GM21576 (cell line): Measurements from ENCODE around the gene PIK3R3.
"Not testable (repeated sequence)": the region's sequence is repeated elsewhere in the genome, so short reads cannot be mapped to it uniquely, and the experiment has no call there.

Experiments
- ATAC-seq: cut with Tn5 transposase; IDR thresholded peaks from one replicate; pipeline ENCODE4 v1.9.1; 2021; ENCODE audit warnings: mild to moderate bottlenecking, moderate library complexity; ENCODE audit not compliant: unreplicated experiment

Gene PIK3R3

DNA sequence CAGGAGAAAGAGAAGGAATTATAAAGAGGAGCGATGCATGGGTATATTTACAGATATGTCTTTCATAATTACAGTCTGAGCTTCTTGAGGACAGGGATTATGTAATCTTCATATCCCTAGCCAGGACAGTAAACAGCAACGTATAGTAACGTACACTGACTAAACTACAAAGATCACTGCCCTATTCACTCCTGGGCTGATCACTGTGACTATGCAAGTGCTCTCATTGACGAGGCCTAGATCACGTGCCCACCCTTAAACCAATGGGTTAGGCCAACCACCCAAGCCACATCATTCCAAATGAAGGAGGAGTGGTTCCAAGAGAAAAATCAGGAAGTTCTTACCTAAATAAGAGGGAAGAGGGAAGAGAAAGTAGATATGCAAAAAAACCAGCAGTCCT, 18.5 kb downstream of the PIK3R3 start:
- no peak for ATAC-seq

DNA sequence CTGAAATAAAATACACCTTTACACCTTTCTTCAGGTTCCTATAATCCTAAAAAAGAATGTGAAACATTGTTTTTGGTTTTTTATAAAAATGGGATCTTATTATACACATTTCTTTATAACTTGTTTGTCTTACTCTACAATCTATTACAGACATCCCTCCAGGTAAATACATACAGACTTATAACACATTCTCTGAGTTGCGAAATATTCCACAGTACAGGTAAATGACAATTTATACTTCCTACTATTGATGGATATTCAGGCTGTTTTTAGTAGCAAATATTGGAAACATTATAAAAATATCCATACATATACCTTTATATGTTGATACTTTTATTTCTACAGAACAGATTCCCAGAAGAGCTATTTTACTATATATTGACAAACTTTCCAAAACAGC, 20.3 kb downstream of the PIK3R3 start:
- no peak for ATAC-seq

DNA sequence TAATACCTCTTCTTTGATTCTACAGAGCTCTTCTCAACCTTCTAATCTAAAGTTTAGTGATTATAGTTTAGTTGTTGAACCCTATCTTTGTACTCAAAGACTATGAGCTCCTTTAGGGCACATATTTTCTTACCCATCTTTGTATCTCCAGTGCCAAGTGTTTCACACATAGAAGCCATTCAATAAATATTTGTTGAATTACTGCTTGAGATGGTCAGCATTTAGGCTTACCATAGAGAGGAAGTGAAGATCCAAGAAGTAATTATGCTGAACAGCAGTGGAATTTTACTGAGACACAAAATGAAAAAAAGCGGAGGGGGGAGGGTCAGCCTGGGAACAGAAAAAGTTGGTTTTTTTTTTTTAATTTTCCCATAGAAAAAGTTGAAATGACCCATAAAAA, 21.9 kb downstream of the PIK3R3 start:
- no peak for ATAC-seq

DNA sequence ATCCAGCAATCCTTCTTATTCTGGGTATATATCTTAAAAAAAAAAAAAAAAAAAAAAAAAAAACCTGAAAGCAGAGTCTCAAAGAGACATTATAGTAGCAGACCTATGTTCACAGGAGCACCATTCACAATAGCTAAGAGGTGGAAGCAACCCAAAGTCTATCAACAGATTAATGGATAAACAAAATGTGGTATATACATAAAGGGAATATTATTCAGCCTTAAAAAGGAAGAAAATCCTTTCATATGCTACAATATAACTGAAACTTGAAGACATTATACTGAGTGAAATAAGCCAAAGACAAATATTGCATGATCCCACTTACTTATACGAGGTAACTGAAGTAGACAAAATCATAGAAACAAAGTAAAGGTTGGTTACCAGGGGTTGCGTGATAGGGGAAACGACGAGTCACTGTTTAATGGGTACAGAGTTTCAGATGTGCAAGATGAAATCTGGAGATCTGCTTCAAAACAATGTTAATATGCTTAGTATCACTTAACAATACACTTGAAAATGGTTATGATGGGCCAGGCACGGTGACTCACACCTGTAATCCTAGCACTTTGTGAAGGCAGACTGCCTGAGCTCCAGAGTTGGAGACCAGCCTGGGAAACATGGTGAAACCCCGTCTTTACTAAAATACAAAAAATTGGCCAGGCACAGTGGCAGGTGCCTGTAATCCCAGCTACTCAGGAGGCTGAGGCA, 29.5 kb downstream of the PIK3R3 start:
- ATAC-seq = no peak

DNA sequence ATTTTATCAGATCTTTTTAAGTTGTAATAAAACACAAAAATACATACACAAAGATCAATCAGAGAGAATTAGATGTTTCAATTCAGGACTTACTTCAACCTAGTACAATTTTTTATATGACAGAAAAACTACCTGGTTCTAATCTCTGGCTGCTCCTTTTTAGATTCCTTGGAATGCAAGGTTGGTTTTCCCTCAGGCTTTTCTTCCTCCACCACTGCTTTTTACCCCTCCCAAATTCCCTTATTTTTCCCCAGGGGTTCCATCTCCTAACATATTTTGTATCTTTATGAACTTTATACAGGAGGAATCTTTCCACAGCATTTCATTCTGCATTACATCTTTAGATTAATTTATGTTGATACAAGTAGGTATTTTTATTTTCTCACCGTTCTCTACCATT, 33.2 kb downstream of the PIK3R3 start:
- no peak for ATAC-seq

DNA sequence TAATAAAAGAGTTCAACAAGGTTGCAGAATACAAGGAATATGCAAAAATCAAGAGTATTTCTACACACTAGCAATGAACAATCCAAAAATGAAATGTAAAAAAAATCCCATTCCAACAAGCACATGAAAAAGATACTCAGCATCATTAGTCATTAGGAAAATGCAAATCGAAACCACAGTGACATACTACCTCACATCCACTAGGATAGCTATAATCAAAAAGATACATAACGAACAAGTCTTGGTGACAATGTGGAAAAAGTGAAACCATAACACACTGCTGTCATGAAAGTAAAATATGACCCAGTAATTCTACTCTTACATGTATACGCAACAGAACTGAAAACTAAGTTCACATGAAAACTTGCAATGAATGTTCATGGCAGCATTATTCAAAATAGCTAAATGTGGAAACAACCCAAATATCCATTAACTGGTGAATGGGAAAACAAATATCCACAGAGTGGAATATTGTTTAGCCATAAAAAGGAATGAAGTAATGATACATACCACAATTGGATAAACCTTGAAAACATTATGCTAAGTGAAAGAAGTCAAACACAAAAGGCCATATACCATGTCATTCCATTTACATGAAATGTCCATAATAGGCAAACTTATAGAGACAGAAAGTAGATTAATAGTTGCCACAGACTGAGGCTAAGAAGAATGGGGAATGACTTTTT, 34.3 kb downstream of the PIK3R3 start:
- no peak for ATAC-seq

DNA sequence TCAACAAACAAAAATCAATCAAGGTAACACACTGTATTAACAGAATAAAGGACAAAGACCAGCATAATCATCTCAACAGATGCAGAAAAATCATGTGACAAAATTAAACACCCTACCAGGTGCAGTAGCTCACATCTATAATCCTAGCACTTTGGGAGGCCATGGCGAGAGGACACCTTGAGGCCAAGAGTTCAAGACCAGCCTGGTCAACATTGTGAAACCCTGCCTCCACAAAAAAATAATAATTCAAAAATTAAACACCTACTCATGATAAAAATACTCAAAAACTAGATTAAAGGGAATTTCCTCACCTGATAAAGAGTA, 35.3 kb downstream of the PIK3R3 start:
- ATAC-seq = no peak

DNA sequence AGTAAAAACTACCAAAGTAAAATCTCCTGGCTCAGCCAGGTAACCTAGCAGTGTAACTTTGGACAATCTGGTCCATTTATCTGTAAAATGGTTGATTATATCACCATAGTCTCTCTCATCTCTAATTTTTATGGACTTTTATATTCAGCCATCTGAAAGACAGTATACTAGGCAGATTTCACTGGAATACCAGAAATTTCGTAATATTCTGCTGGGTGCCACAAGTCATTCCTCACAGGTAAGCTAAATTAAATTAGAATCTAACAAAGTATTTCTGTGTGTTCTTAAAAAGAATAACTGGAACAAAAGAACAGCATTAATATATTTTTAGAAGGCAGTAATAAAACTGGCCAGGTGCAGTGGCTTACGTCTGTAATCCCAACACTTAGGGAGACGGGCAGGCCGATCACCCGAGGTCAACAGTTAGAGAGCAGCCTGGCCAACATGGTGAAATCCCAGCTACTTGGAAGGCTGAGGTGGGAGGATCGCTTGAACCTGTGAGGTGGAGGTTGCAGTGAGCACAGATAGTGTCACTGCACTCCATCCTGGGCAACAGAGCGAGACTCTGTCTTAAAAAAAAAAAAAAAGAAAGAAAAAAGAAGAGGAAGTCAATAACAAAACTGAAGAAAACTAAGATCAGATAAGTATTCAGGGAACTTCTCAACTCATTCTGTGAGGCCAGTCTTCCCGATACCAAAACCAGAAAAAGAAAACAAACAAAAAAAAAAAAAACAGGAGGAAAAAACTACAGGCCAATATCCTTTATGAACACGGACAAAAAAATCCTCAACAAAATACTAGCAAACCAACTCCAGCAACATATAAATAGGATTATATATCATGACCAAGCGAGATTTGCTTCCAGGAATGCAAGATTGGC, 35.9 kb downstream of the PIK3R3 start:
- ATAC-seq = no peak

DNA sequence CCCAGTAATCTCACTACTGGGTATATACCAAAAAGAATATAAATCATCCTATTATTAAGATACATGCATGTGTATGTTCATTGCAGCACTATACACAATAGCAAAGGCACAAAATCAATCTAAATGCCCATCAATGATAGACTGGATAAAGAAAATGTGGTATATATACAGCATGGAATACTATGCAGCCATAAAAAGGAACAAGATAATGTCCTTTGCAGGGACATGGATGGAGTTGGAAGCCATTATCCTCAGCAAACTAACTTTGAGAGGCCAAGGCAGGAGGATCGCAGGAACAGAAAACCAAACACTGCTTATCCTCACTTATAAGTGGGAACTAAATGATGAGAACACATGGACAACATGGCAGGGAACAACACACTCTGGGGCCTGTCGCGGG, 37.3 kb downstream of the PIK3R3 start:
- not testable (repeated sequence) for ATAC-seq

DNA sequence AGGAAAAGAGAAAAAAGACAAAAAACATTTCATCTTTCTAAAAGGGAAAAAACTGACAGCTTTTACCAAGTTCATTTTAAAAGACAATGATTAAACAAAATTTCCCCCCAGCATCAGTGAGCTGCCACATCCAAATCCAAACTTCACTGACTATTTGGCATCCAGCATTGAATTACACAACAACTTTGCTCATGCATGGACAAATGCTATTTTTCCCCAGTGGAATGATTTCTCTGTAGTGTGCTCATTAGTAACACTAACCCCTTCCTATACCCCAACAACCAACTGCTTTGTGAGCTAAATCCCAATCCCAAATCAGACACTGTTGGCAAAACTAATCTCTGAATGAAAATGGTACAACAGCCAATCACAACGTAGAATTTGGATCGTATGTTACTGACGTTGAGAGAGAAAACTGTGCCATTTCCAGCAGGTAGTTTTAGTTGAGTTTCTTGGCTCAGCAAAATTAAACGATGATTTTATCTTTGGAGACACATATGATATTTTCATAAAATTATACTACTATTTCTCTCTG, 37.9 kb downstream of the PIK3R3 start:
- no peak for ATAC-seq

DNA sequence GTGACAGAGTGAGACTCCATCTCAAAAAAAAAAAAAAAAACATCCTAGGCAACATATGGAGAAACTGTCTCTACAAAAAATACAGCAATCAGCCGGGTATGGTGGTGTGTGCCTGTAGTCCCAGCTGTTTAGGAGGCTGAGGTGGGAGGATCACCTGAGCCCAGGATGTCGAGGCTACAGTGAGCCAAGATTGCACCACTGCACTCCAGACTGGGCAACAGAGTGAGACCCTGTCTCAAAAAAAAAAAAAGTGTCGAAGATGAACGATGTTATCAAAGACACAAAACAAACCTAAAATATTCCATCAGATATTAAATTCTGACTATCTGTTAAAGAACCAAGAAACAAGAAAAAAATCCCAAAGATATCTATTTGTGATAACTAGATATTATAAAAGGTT, 38.6 kb downstream of the PIK3R3 start:
- not testable (repeated sequence) for ATAC-seq

DNA sequence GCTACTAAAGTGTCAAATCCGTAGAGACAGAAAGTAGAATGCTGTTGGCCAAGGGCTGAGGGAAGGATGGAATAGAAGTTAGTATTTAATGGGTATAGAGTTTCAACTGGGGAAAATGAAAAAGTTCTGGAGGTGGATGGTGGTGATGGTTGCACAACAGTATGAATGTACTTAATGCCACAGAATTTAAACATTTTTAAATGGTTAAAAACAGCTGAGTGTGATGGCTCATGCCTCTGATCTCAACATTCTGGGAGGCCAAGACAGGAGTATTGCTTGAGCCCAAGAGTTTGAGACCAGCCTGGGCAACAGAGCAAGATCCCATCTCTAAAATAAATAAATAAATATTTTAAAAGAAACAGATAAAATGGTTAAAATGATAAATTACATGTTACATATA, 44.5 kb downstream of the PIK3R3 start:
- ATAC-seq = no peak

DNA sequence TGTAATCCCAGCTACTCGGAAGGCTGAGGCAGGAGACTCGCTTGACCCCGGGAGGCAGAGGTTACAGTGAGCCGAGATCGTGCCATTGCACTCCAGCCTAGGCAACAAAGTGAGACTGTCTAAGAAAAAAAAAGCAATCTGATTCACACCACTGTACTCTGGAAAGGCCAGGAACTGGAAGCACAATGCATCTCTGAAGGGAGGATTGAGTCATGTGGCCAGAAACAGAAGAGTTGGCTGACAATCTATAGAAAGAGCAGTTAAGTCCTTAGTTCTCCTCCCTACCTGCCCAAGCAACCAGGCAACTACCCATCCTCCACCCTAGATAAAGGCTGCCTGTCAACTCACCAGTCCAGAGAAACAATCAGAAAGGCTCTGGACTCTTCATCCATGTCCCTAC, 45.9 kb downstream of the PIK3R3 start:
- no peak for ATAC-seq

DNA sequence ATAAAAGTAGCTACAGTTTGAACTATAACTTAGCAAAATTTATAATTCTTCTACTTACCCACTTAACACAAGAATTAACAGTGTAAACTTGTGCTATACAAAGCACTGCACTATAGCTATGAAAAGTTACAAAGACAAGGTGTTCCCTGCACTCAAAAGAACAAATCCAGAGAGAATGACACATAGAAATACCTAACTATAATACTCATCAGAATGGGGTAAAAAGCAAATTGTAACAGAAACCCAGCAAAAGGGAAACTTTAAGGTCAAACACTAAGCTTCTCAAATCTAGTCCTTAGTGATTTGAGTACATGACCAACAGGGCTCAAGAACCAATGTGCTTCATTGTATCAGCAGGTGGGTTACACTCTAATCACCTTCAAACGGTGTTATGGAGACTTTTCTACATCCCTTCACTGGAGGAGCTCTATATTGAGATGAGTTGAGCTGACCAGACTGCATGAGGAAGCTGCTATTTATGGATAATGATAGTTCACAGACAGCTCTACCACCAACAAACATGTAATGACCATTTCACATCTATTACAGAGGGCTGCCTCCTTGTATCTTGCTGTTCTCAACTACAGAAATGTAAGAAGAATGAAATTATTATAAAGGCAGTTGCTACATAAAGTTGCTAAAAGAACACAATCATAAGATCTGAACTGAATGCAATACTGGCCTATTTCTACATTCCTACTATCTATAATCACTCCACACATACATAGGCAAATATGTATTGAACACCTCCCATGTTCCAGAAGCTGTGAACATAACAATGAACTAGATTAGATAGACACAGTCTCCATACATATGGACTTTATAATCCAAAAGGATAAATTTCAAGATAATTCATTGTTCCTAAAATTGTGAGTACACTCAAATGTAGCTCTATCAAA, 47.6 kb downstream of the PIK3R3 start:
- ATAC-seq = no peak

DNA sequence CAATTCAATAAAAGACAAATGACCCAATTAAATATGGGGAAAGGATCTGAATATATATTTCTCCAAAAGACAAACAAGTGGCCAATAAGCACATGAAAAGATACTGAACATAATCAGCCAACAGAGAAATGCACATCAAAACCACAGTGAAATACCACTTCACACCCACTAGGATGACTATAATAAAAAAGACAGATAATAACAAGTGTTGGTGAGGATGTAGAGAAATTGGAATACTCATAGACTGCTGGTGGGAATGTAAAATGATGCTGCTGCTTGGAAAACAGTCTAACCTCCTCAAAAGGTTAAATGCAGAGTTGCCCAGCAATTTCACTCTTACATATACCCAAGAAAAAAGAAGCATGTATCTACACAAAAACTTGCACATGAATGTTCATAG, 48.9 kb downstream of the PIK3R3 start:
- ATAC-seq = no peak

DNA sequence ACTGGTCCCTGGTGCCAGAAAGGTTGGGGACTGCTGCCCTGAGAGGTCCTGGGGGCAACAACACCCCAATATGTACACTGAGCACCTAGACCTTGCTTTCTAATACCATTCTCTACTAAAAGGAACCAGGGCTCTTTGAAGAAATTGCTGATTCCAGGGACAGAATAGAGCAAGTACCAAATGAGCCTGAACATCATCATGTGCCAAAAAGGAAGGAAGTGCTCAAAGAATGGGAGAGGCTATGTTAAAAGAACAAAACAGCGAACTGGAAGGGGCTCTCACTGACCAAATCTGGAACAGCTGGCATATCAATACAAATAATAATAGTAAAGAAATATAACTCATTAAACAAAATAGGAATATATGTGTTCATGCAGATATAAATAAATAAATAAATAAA, 50.8 kb downstream of the PIK3R3 start:
- ATAC-seq = no peak

DNA sequence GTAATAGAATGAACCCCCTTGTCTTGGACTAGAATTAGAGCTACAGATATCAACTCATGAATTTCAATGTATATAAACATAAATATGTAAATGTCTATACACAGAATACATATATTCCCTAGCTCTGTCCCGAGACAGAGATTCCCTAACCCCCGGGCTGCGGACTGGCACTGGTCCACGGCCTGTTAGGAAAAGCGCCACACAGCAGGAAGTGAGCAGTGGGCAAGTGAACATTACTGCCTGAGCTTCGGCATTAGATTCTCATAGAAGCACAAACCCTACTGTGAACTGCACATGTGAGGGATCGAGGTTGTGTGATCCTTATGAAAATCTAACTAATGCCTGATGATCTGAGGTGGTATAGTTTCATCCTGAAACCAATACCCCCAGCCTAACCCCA, 51.2 kb downstream of the PIK3R3 start:
- ATAC-seq = no peak

DNA sequence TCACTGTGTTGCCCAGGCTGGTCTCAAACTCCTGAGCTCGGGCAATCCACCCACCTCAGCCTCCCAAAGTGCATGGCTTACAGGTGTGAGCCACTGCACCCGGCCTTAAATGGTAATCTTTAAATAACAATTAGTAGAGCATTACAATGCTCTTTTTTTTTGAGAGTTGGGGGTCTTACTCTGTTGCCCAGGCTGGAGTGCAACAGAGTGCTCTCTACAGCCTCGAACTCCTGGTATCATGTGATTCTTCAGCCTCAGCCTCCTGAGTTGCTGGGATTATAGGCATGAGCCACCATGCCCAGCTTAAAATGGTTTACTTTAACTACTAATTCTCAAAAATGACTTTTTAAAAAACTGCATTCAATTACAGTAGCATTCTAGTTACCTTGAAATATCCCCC, 52.2 kb downstream of the PIK3R3 start:
- no peak for ATAC-seq

DNA sequence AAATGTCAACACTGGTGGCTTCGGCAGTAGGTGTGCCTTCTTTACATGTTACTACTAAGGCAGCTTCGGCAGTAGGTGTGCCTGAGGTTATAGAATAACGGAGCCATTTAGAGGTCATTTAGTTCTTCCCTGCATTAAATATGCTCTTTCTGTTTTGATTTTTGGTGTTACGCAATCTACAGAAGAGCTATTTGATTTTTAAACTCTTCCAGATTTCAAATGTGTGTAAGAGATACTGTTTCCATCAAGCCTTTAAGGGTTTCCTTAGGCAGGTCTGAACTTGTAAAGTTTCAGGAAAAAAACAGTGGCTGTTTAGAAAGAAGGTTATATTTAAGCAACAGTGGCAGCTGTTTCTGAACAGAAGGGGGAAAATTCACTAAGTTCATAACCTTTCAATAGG, 54.8 kb downstream of the PIK3R3 start:
- no peak for ATAC-seq

DNA sequence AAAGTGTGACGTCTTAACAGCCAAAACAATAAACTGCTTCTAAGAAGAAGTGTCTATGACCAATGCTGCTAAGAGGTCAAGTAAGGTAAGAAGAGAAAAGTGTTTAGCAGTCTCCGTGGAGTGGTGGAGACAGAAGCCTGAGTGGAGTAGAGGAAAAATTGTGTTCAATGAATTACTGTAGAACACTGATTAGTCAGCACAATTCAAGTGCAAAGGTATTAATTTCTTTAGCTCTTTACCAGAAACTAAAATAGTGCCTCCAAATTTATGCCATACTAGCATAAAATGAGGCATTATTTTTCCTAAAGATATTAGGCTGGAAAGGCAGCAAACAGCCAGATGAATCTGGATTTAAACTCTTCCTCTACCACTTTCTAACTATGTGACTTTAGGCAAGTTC, 56.1 kb downstream of the PIK3R3 start:
- no peak for ATAC-seq

DNA sequence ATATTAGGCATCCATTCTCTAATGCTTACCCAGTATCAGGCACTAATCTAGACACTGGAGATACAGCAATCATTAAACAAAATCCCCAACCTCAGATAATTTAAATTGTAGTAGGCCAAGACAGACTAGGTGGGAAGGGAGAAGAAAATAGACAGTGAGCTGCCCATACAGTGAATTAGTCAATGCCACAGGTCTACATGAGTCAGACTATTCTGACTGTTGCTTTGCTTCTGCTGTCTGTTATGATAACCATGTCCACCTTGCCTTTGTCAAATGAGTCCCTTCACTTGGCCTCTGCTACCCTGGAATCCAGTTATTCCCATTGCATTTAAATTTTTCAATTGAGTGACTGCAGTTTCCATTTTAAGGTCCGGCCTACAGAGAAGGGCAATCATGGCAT, 59.5 kb downstream of the PIK3R3 start:
- ATAC-seq = no peak
